Chondrocyte (in vitro differentiated cells): Measurements from ENCODE around the gene LUZP1. TPM values are rescaled to one million over a fixed set of nuclear protein-coding genes. Genes with fewer than 3 reads are reported as not detected.

Source experiments
- DNase-seq: peaks from one replicate; pipeline ENCODE4 v3.0.0; 2021; ENCODE audit warnings: mixed read lengths, low spot score
- H3K27ac Mint-ChIP-seq: one replicate; pipeline ENCODE4 v1.8.0; 2021; ENCODE audit warnings: mild to moderate bottlenecking, moderate library complexity, mixed read lengths; ENCODE audit not compliant: unreplicated experiment
- H3K27me3 Mint-ChIP-seq: 2 replicates; pipeline ENCODE4 v1.8.0; 2021; ENCODE audit warnings: low read depth, mixed read lengths
- H3K36me3 Mint-ChIP-seq: 2 replicates; pipeline ENCODE4 v1.8.0; 2021; ENCODE audit warnings: low read depth, mixed read lengths
- H3K4me1 Mint-ChIP-seq: 2 replicates; pipeline ENCODE4 v1.8.0; 2021; ENCODE audit warnings: low read depth, mild to moderate bottlenecking, mixed read lengths
- H3K4me3 Mint-ChIP-seq: one replicate; pipeline ENCODE4 v1.8.0; 2021; ENCODE audit warnings: mild to moderate bottlenecking, moderate library complexity, mixed read lengths; ENCODE audit not compliant: unreplicated experiment
- H3K9me3 Mint-ChIP-seq: 2 replicates; pipeline ENCODE4 v1.8.0; 2021; ENCODE audit warnings: low read depth, mixed read lengths
- total RNA-seq: library from RNA; stranded (reverse); gene quantifications from 3 replicates; pipeline ENCODE4 v1.2.1, GENCODE V29; 2021
- TF ChIP-seq, protein P1 (sequence below): fragments of 200-600 bp; sonication (generic); IDR thresholded peaks from 2 replicates; pipeline ENCODE4 v1.5.0; 2021; ENCODE audit warnings: antibody characterized with exemption, mild to moderate bottlenecking, moderate library complexity

Gene LUZP1
- total RNA-seq, 1 donor from 2014 or later = 55.5 TPM

DNA sequence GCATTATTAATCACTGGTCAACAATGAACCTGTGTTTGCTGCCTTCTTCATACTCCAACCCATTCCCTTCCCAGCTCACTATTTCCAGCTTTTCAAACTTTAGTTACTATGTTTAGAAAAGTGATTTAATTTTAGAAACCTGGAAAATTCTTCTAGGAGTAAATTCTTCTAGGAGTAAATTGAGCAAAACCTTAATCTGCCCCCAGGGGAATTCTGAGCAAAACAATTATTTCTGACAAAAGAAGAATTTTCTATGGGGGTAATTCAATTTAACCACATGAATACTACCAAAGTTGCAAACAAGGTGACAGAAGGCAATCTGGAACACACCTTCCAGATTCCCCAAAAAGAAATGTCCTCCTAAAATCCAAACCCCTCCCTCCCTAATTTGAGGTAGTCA, 1.8 kb downstream of the LUZP1 start:
- no peak for DNase-seq
- H3K27me3 Mint-ChIP-seq = no peaks in the 10 kb centered on the region
- H3K36me3 Mint-ChIP-seq = no peaks in the 10 kb centered on the region
- peaks cover 59% of the 10 kb centered on the region for H3K4me1 Mint-ChIP-seq
- H3K27ac Mint-ChIP-seq = peak overlapping the region; percentile 92
- TF ChIP-seq, protein P1, sequence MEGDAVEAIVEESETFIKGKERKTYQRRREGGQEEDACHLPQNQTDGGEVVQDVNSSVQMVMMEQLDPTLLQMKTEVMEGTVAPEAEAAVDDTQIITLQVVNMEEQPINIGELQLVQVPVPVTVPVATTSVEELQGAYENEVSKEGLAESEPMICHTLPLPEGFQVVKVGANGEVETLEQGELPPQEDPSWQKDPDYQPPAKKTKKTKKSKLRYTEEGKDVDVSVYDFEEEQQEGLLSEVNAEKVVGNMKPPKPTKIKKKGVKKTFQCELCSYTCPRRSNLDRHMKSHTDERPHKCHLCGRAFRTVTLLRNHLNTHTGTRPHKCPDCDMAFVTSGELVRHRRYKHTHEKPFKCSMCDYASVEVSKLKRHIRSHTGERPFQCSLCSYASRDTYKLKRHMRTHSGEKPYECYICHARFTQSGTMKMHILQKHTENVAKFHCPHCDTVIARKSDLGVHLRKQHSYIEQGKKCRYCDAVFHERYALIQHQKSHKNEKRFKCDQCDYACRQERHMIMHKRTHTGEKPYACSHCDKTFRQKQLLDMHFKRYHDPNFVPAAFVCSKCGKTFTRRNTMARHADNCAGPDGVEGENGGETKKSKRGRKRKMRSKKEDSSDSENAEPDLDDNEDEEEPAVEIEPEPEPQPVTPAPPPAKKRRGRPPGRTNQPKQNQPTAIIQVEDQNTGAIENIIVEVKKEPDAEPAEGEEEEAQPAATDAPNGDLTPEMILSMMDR = no peak
- peak overlapping the region; percentile 88 for H3K4me3 Mint-ChIP-seq
- H3K9me3 Mint-ChIP-seq = no peaks in the 10 kb centered on the region

DNA sequence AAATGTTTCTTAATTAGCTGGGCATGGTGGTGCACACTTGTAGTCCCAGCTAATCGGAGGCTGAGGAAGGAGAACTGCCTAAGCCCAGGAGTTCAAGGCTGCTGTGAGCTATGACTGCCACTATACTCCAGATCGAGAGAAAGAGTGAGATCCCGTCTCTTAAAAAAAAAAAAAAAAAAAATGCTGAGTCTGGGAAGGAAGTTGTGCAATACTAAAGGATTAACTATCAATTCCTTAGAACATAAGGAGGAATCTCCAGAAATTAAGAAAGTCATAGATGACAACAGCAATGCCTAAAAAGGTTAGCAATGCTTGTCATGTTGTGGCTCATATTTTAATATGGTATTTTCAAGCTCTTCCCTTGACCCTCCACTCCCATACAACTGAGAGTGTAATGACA, 5.3 kb downstream of the LUZP1 start:
- Mint-ChIP-seq H3K36me3 (no peaks in the 10 kb centered on the region), H3K27me3 (no peaks in the 10 kb centered on the region), H3K27ac (peak overlapping the region; percentile 39), H3K4me1 (peaks cover 48% of the 10 kb centered on the region), H3K9me3 (no peaks in the 10 kb centered on the region), H3K4me3 (no peak overlapping the region)
- DNase-seq = no peak
- TF ChIP-seq, protein P1 = no peak

GRCh38 chr1:23159963-23160877, 8.4 kb downstream of the LUZP1 start:
- Mint-ChIP-seq H3K36me3 (no peaks in the 10 kb centered on the region), H3K27me3 (no peaks in the 10 kb centered on the region), H3K4me3 (no peak overlapping the region), H3K4me1 (peaks cover 41% of the 10 kb centered on the region), H3K27ac (no peak overlapping the region), H3K9me3 (no peaks in the 10 kb centered on the region)
- DNase-seq = no peak
- TF ChIP-seq, protein P1 = no peak

DNA sequence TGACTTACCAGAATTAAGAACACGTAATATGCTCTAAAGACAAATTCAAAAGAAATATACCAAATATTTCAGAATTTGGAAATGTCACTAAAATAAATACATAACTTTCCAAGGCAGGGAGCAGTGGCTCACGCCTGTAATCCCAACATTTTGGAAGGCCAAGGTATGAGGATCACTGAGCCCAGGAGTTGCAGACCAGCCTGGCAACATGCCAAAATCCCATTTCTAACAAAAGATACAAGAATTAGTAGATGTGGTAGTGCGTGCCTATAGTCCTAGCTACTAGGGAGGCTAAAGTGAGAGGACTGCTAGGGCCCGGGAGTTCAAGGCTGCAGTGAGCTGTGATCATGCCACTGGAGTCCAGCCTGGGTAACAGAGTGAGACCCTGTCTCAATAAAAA, 11.7 kb downstream of the LUZP1 start:
- H3K27ac Mint-ChIP-seq = no peak overlapping the region

GRCh38 chr1:23152966-23153684, 15.5 kb downstream of the LUZP1 start:
- Mint-ChIP-seq H3K27me3 (no peaks in the 10 kb centered on the region), H3K36me3 (no peaks in the 10 kb centered on the region), H3K4me3 (no peak overlapping the region), H3K27ac (no peak overlapping the region), H3K4me1 (peaks cover 50% of the 10 kb centered on the region), H3K9me3 (no peaks in the 10 kb centered on the region)
- DNase-seq = no peak
- TF ChIP-seq, protein P1 = no peak

More for the DNA sequence above, 11.7 kb downstream of the LUZP1 start:
- DNase-seq = no peak
- H3K4me1 Mint-ChIP-seq = peaks cover 40% of the 10 kb centered on the region
- H3K27me3 Mint-ChIP-seq = no peaks in the 10 kb centered on the region
- no peaks in the 10 kb centered on the region for H3K36me3 Mint-ChIP-seq
- no peak overlapping the region for H3K4me3 Mint-ChIP-seq
- H3K9me3 Mint-ChIP-seq = no peaks in the 10 kb centered on the region
- TF ChIP-seq, protein P1 = no peak
